Fibroblast of lung (primary cell): Measurements from ENCODE around the gene TRRAP.

Experiments used
- EZH2 ChIP-seq: IDR thresholded peaks from 2 replicates; pipeline ENCODE4 v1.5.1; 2012; ENCODE audit warnings: low read length, control low read depth, mild to moderate bottlenecking; ENCODE audit errors: missing control alignments
- TF ChIP-seq, protein P1 (sequence below), 2 donors: IDR thresholded peaks in 1 of 2; conservative IDR thresholded peaks in 1 of 2; 1 replicate in 1 of 2; 2 replicates in 1 of 2; pipeline ENCODE4 v1.5.1; 2011 to 2012; ENCODE audit warnings: low read length in 2 of 2, control low read depth in 1 of 2, inconsistent platforms in 1 of 2, low read depth in 1 of 2, mild to moderate bottlenecking in 1 of 2

DNA sequence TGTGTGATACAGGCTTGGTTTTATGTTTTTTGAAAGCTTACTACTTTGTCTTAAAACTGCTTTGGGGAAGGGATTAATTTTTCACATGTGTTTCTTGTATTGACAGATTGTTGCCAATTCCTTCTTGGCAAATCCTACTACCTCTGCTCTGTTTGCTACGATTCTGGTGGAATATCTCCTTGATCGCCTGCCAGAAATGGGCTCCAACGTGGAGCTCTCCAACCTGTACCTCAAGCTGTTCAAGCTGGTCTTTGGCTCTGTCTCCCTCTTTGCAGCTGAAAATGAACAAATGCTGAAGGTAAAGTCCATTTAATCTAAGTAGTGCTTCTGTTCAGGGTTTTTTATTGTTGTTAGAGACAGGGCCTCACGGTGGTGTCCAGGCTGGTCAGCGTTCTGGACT lies 33.6 kb downstream of the TRRAP start:
- TF ChIP-seq, protein P1, sequence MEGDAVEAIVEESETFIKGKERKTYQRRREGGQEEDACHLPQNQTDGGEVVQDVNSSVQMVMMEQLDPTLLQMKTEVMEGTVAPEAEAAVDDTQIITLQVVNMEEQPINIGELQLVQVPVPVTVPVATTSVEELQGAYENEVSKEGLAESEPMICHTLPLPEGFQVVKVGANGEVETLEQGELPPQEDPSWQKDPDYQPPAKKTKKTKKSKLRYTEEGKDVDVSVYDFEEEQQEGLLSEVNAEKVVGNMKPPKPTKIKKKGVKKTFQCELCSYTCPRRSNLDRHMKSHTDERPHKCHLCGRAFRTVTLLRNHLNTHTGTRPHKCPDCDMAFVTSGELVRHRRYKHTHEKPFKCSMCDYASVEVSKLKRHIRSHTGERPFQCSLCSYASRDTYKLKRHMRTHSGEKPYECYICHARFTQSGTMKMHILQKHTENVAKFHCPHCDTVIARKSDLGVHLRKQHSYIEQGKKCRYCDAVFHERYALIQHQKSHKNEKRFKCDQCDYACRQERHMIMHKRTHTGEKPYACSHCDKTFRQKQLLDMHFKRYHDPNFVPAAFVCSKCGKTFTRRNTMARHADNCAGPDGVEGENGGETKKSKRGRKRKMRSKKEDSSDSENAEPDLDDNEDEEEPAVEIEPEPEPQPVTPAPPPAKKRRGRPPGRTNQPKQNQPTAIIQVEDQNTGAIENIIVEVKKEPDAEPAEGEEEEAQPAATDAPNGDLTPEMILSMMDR (conservative IDR thresholded peaks at IDR 0.05 in 1 of 2, IDR thresholded peaks at IDR 0.05 in 1 of 2; ENCODE audit: low read depth in 1 of 2, low read length in 2 of 2), result no peak
- no peak for TF ChIP-seq EZH2
